ENCODE data around the gene KCNMA1. TPM values are rescaled to one million over a fixed set of nuclear protein-coding genes. Genes with fewer than 3 reads are reported as not detected.

KCNMA1 gene
- total and polyA plus RNA-seq, 4 experiments from 2014 or later, result 0.26 TPM; not detected in 3

GRCh38 chr10:77318739-77319138 lies 318.9 kb downstream of the KCNMA1 start:
- Histone ChIP-seq H3K4me3 (ENCODE audit: low read length in 2 of 2) (no peak overlapping the region), H3K27me3 (ENCODE audit: insufficient read depth, low read length) (no peaks in the 10 kb centered on the region), H3K9me3 (ENCODE audit: control insufficient read depth in 1 of 2, low read length in 2 of 2) (no peaks in the 10 kb centered on the region), H3K4me1 (ENCODE audit: insufficient read depth, low read length) (no peaks in the 10 kb centered on the region), H3K27ac (ENCODE audit: low read depth, low read length) (no peak overlapping the region), H3K36me3 (ENCODE audit: insufficient read depth, low read length) (no peaks in the 10 kb centered on the region)
- ChIA-PET CTCF (ENCODE audit: partially characterized antibody) (no interaction called here), POLR2A (ENCODE audit: partially characterized antibody) (no interaction called here)
- H3K9me3 Mint-ChIP-seq, result peaks cover 0 to 5% (median 0%) of the 10 kb centered on the region in 8 donors
- H3K4me3 Mint-ChIP-seq, result no peak overlapping the region
- H3K4me1 Mint-ChIP-seq, result no peaks in the 10 kb centered on the region
- H3K27ac Mint-ChIP-seq, result no peak overlapping the region
- H3K36me3 Mint-ChIP-seq, result no peaks in the 10 kb centered on the region
- no peaks in the 10 kb centered on the region for H3K27me3 Mint-ChIP-seq
- DNase-seq, result no peak
- intact Hi-C loops (cut with micrococcal nuclease), result no loop called here

GRCh38 chr10:77317221-77317620 lies 320.4 kb downstream of the KCNMA1 start:
- intact Hi-C loops (cut with micrococcal nuclease), result no loop called here

GRCh38 chr10:77315496-77316129 lies 322.0 kb downstream of the KCNMA1 start:
- Mint-ChIP-seq H3K36me3 (no peaks in the 10 kb centered on the region), H3K27ac (no peak overlapping the region), H3K4me1 (no peaks in the 10 kb centered on the region), H3K27me3 (no peaks in the 10 kb centered on the region), H3K4me3 (no peak overlapping the region), H3K9me3 (peaks cover 0 to 4% (median 0%) of the 10 kb centered on the region in 8 donors)
- ChIA-PET POLR2A (ENCODE audit: partially characterized antibody) (no interaction called here), CTCF (ENCODE audit: partially characterized antibody) (no interaction called here)
- H3K4me3 ChIP-seq (ENCODE audit: low read length in 2 of 2), result no peak overlapping the region
- H3K4me1 ChIP-seq (ENCODE audit: insufficient read depth, low read length), result no peaks in the 10 kb centered on the region
- H3K27ac ChIP-seq (ENCODE audit: low read depth, low read length), result no peak overlapping the region
- intact Hi-C loops (cut with micrococcal nuclease), result no loop called here
- H3K9me3 ChIP-seq (ENCODE audit: control insufficient read depth in 1 of 2, low read length in 2 of 2), result no peaks in the 10 kb centered on the region
- no peaks in the 10 kb centered on the region for H3K27me3 ChIP-seq (ENCODE audit: insufficient read depth, low read length)
- no peaks in the 10 kb centered on the region for H3K36me3 ChIP-seq (ENCODE audit: insufficient read depth, low read length)
- DNase-seq, result no peak

More at GRCh38 chr10:77317221-77317620, 320.4 kb downstream of the KCNMA1 start:
- no peak for DNase-seq
- H3K27ac Mint-ChIP-seq, result no peak overlapping the region
- H3K9me3 Mint-ChIP-seq, result peaks cover 0 to 4% (median 0%) of the 10 kb centered on the region in 8 donors
- Histone ChIP-seq H3K4me3 (ENCODE audit: low read length in 2 of 2) (no peak overlapping the region), H3K9me3 (ENCODE audit: control insufficient read depth in 1 of 2, low read length in 2 of 2) (no peaks in the 10 kb centered on the region), H3K27ac (ENCODE audit: low read depth, low read length) (no peak overlapping the region), H3K27me3 (ENCODE audit: insufficient read depth, low read length) (no peaks in the 10 kb centered on the region), H3K4me1 (ENCODE audit: insufficient read depth, low read length) (no peaks in the 10 kb centered on the region), H3K36me3 (ENCODE audit: insufficient read depth, low read length) (no peaks in the 10 kb centered on the region)
- no peaks in the 10 kb centered on the region for H3K4me1 Mint-ChIP-seq
- no peaks in the 10 kb centered on the region for H3K27me3 Mint-ChIP-seq
- ChIA-PET POLR2A (ENCODE audit: partially characterized antibody) (no interaction called here), CTCF (ENCODE audit: partially characterized antibody) (no interaction called here)
- H3K36me3 Mint-ChIP-seq, result no peaks in the 10 kb centered on the region
- no peak overlapping the region for H3K4me3 Mint-ChIP-seq

- H3K27me3 ChIP-seq (ENCODE audit: insufficient read depth, low read length), result no peaks in the 10 kb centered on the region
- H3K27ac ChIP-seq (ENCODE audit: low read depth, low read length), result no peak overlapping the region
- Mint-ChIP-seq H3K9me3 (peaks cover 0 to 4% (median 0%) of the 10 kb centered on the region in 8 donors), H3K27me3 (no peaks in the 10 kb centered on the region), H3K36me3 (no peaks in the 10 kb centered on the region), H3K27ac (no peak overlapping the region), H3K4me1 (no peaks in the 10 kb centered on the region), H3K4me3 (no peak overlapping the region)
- H3K36me3 ChIP-seq (ENCODE audit: insufficient read depth, low read length), result no peaks in the 10 kb centered on the region
- no peak overlapping the region for H3K4me3 ChIP-seq (ENCODE audit: low read length in 2 of 2)
- intact Hi-C loops (cut with micrococcal nuclease), result no loop called here
- no peaks in the 10 kb centered on the region for H3K9me3 ChIP-seq (ENCODE audit: control insufficient read depth in 1 of 2, low read length in 2 of 2)
- ChIA-PET CTCF (ENCODE audit: partially characterized antibody) (no interaction called here), POLR2A (ENCODE audit: partially characterized antibody) (no interaction called here)
- no peaks in the 10 kb centered on the region for H3K4me1 ChIP-seq (ENCODE audit: insufficient read depth, low read length)
- no peak for DNase-seq
These were observed 324.4 kb downstream of the KCNMA1 start for GRCh38 chr10:77313066-77313750.

GRCh38 chr10:77311186-77311585 lies 326.4 kb downstream of the KCNMA1 start:
- Histone ChIP-seq H3K27me3 (ENCODE audit: insufficient read depth, low read length) (no peaks in the 10 kb centered on the region), H3K27ac (ENCODE audit: low read depth, low read length) (no peak overlapping the region), H3K36me3 (ENCODE audit: insufficient read depth, low read length) (no peaks in the 10 kb centered on the region), H3K4me1 (ENCODE audit: insufficient read depth, low read length) (no peaks in the 10 kb centered on the region), H3K9me3 (ENCODE audit: control insufficient read depth in 1 of 2, low read length in 2 of 2) (no peaks in the 10 kb centered on the region), H3K4me3 (ENCODE audit: low read length in 2 of 2) (no peak overlapping the region)
- ChIA-PET CTCF (ENCODE audit: partially characterized antibody) (no interaction called here), POLR2A (ENCODE audit: partially characterized antibody) (no interaction called here)
- peaks cover 0 to 6% (median 0%) of the 10 kb centered on the region in 8 donors for H3K9me3 Mint-ChIP-seq
- no peak overlapping the region for H3K4me3 Mint-ChIP-seq
- no peaks in the 10 kb centered on the region for H3K27me3 Mint-ChIP-seq
- no peak for DNase-seq
- no peaks in the 10 kb centered on the region for H3K4me1 Mint-ChIP-seq
- H3K36me3 Mint-ChIP-seq, result no peaks in the 10 kb centered on the region
- no peak overlapping the region for H3K27ac Mint-ChIP-seq
- intact Hi-C loops (cut with micrococcal nuclease), result no loop called here

GRCh38 chr10:77310288-77310840 lies 327.2 kb downstream of the KCNMA1 start:
- CTCF ChIA-PET (ENCODE audit: partially characterized antibody), result no interaction called here
- POLR2A ChIA-PET (ENCODE audit: partially characterized antibody), result no interaction called here
- peaks cover 0 to 4% (median 0%) of the 10 kb centered on the region in 8 donors for H3K9me3 Mint-ChIP-seq
- no peaks in the 10 kb centered on the region for H3K27me3 Mint-ChIP-seq
- no peaks in the 10 kb centered on the region for H3K4me1 ChIP-seq (ENCODE audit: insufficient read depth, low read length)
- H3K36me3 ChIP-seq (ENCODE audit: insufficient read depth, low read length), result no peaks in the 10 kb centered on the region
- no peak overlapping the region for H3K27ac ChIP-seq (ENCODE audit: low read depth, low read length)
- H3K4me3 Mint-ChIP-seq, result no peak overlapping the region
- no peak overlapping the region for H3K27ac Mint-ChIP-seq
- no peak for DNase-seq
- no peaks in the 10 kb centered on the region for H3K9me3 ChIP-seq (ENCODE audit: control insufficient read depth in 1 of 2, low read length in 2 of 2)
- no peaks in the 10 kb centered on the region for H3K27me3 ChIP-seq (ENCODE audit: insufficient read depth, low read length)
- intact Hi-C loops (cut with micrococcal nuclease), result no loop called here
- no peak overlapping the region for H3K4me3 ChIP-seq (ENCODE audit: low read length in 2 of 2)
- H3K4me1 Mint-ChIP-seq, result no peaks in the 10 kb centered on the region
- H3K36me3 Mint-ChIP-seq, result no peaks in the 10 kb centered on the region

- Mint-ChIP-seq H3K4me3 (no peak overlapping the region), H3K9me3 (peaks cover 0 to 4% (median 0%) of the 10 kb centered on the region in 8 donors), H3K27me3 (no peaks in the 10 kb centered on the region), H3K36me3 (no peaks in the 10 kb centered on the region), H3K4me1 (no peaks in the 10 kb centered on the region), H3K27ac (no peak overlapping the region)
- no peak for DNase-seq
- ChIA-PET POLR2A (ENCODE audit: partially characterized antibody) (no interaction called here), CTCF (ENCODE audit: partially characterized antibody) (no interaction called here)
- H3K36me3 ChIP-seq (ENCODE audit: insufficient read depth, low read length), result no peaks in the 10 kb centered on the region
- no peak overlapping the region for H3K27ac ChIP-seq (ENCODE audit: low read depth, low read length)
- H3K4me3 ChIP-seq (ENCODE audit: low read length in 2 of 2), result no peak overlapping the region
- H3K9me3 ChIP-seq (ENCODE audit: control insufficient read depth in 1 of 2, low read length in 2 of 2), result no peaks in the 10 kb centered on the region
- intact Hi-C loops (cut with micrococcal nuclease), result no loop called here
- H3K4me1 ChIP-seq (ENCODE audit: insufficient read depth, low read length), result no peaks in the 10 kb centered on the region
- no peaks in the 10 kb centered on the region for H3K27me3 ChIP-seq (ENCODE audit: insufficient read depth, low read length)
These were observed 328.1 kb downstream of the KCNMA1 start for GRCh38 chr10:77309509-77309908.

Data from CD4-positive, alpha-beta memory T cell (primary cell).